GM23338 (cell line): ENCODE results near the gene RAB42. TPM values are rescaled to one million over a fixed set of nuclear protein-coding genes. Genes with fewer than 3 reads are reported as not detected.
"Not testable (repeated sequence)": the region's sequence is repeated elsewhere in the genome, so short reads cannot be mapped to it uniquely, and the experiment has no call there.

Experiments
- ATAC-seq: fragments of 200-7000 bp; cut with Tn5 transposase; 3 replicates; pipeline ENCODE4 v1.9.1; 2020
- DNase-seq: peaks from one replicate; pipeline ENCODE4 v3.0.0-alpha.2; 2015; ENCODE audit warnings: low spot score
- H2AFZ ChIP-seq: fragments of 200-600 bp; sonication (generic); 2 replicates; pipeline ENCODE4 v1.8.0; 2016; ENCODE audit warnings: antibody characterized with exemption, mild to moderate bottlenecking, moderate library complexity
- H3F3A ChIP-seq: fragments of 200-600 bp; sonication (generic); replicated peaks from 2 replicates; pipeline ENCODE4 v1.8.0; 2017; ENCODE audit warnings: antibody characterized with exemption, mixed run types, low read depth
- H3K27ac ChIP-seq: fragments of 200-600 bp; sonication (generic); 2 replicates; pipeline ENCODE4 v1.6.1; 2016; ENCODE audit warnings: low read depth
- H3K27me3 ChIP-seq: fragments of 200-600 bp; sonication (generic); 2 replicates; pipeline ENCODE4 v1.8.0; 2016; ENCODE audit warnings: mild to moderate bottlenecking, mixed run types, moderate library complexity; ENCODE audit not compliant: insufficient read depth
- H3K36me3 ChIP-seq: fragments of 200-600 bp; sonication (generic); 2 replicates; pipeline ENCODE4 v1.8.0; 2016; ENCODE audit warnings: mild to moderate bottlenecking; ENCODE audit not compliant: insufficient read depth
- H3K4me1 ChIP-seq: fragments of 200-600 bp; sonication (generic); 2 replicates; pipeline ENCODE4 v1.8.0; 2016; ENCODE audit warnings: mild to moderate bottlenecking, moderate library complexity; ENCODE audit not compliant: insufficient read depth
- H3K4me2 ChIP-seq: fragments of 200-600 bp; sonication (generic); 2 replicates; pipeline ENCODE4 v1.7.1; 2017; ENCODE audit warnings: mixed run types
- H3K4me3 ChIP-seq: fragments of 200-600 bp; sonication (generic); 2 replicates; pipeline ENCODE4 v1.6.1; 2016; ENCODE audit warnings: mixed run types
- H3K79me2 ChIP-seq: fragments of 200-600 bp; sonication (generic); replicated peaks from 2 replicates; pipeline ENCODE4 v1.8.0; 2017; ENCODE audit warnings: mild to moderate bottlenecking; ENCODE audit not compliant: insufficient read depth
- H3K9me2 ChIP-seq: fragments of 200-600 bp; sonication (generic); 2 replicates; pipeline ENCODE4 v1.8.0; 2017; ENCODE audit not compliant: insufficient read depth
- H4K20me1 ChIP-seq: fragments of 200-600 bp; sonication (generic); replicated peaks from 2 replicates; pipeline ENCODE4 v1.8.0; 2017; ENCODE audit warnings: mild to moderate bottlenecking; ENCODE audit not compliant: insufficient read depth
- H3K27ac Mint-ChIP-seq: 2 replicates; pipeline ENCODE4 v1.8.0; 2020; ENCODE audit warnings: inconsistent platforms, mild to moderate bottlenecking, moderate library complexity, mixed read lengths
- H3K27me3 Mint-ChIP-seq: 3 replicates; pipeline ENCODE4 v1.8.0; 2022; ENCODE audit warnings: low read depth, mild to moderate bottlenecking, moderate library complexity, mixed read lengths, inconsistent platforms; ENCODE audit not compliant: insufficient read depth, poor library complexity
- H3K36me3 Mint-ChIP-seq: 3 replicates; pipeline ENCODE4 v1.8.0; 2021; ENCODE audit warnings: low read depth, mild to moderate bottlenecking, inconsistent platforms, moderate library complexity, mixed read lengths
- H3K4me1 Mint-ChIP-seq: 3 replicates; pipeline ENCODE4 v1.8.0; 2020; ENCODE audit warnings: mild to moderate bottlenecking, inconsistent platforms, mixed read lengths
- H3K4me3 Mint-ChIP-seq: 3 replicates; pipeline ENCODE4 v1.8.0; 2021; ENCODE audit warnings: moderate library complexity, mild to moderate bottlenecking, inconsistent platforms, mixed read lengths
- H3K9me3 Mint-ChIP-seq: 3 replicates; pipeline ENCODE4 v1.8.0; 2020; ENCODE audit warnings: moderate library complexity, mild to moderate bottlenecking, inconsistent platforms, mixed read lengths
- CREB1 ChIP-seq: fragments of 250-450 bp; sonication (Bioruptor Pico); IDR thresholded peaks from 2 replicates; pipeline ENCODE4 v1.5.0; 2020; ENCODE audit warnings: low read depth, mild to moderate bottlenecking, moderate library complexity
- CTCF ChIP-seq, 2 experiments: fragments of 200-600 bp in 1 of 2; sonication (generic) in 1 of 2; conservative IDR thresholded peaks; 2 replicates each; pipeline versions ENCODE4 v1.5.1 to v1.6.1; 2016 to 2017; ENCODE audit warnings: antibody characterized with exemption in 2 of 2, low read depth in 2 of 2, mild to moderate bottlenecking in 2 of 2, moderate library complexity in 1 of 2
- ETS1 ChIP-seq: IDR thresholded peaks from 2 replicates; pipeline ENCODE4 v1.6.1; 2016; ENCODE audit warnings: antibody characterized with exemption
- EZH2phosphoT487 ChIP-seq: fragments of 200-600 bp; sonication (generic); IDR thresholded peaks from one replicate; pipeline ENCODE4 v1.8.1; 2018; ENCODE audit warnings: antibody characterized with exemption; ENCODE audit not compliant: unreplicated experiment
- POLR2AphosphoS5 ChIP-seq: IDR thresholded peaks from 2 replicates; pipeline ENCODE4 v1.6.1; 2016; ENCODE audit warnings: antibody characterized with exemption, low read depth
- REST ChIP-seq: IDR thresholded peaks from one replicate; pipeline ENCODE4 v1.6.1; 2018; ENCODE audit warnings: antibody characterized with exemption; ENCODE audit not compliant: unreplicated experiment
- STAT1 ChIP-seq: IDR thresholded peaks from one replicate; pipeline ENCODE4 v1.6.1; 2016; ENCODE audit warnings: antibody characterized with exemption; ENCODE audit not compliant: unreplicated experiment
- ZNF331 ChIP-seq: fragments of 250-450 bp; sonication (Bioruptor Pico); IDR thresholded peaks from 2 replicates; pipeline ENCODE4 v1.5.0; 2020; ENCODE audit warnings: low read depth, mild to moderate bottlenecking, moderate library complexity
- ZNF462 ChIP-seq: fragments of 250-450 bp; sonication (Bioruptor Pico); IDR thresholded peaks from 2 replicates; pipeline ENCODE4 v1.5.0; 2020; ENCODE audit warnings: mild to moderate bottlenecking, moderate library complexity
- polyA plus RNA-seq: library from polyadenylated mRNA; unstranded; fragments of >200 nt; fragmentation: Nextera tagmentation; extraction: Ambion mirVana; gene quantifications from 2 replicates; pipeline ENCODE4 v1.2.1, GENCODE V29; 2016
- total RNA-seq: library from RNA; depleted of rRNA; stranded (reverse); fragments of >200 nt; shearing (Covaris generic); gene quantifications from 2 replicates; pipeline ENCODE4 v1.2.3, GENCODE V29; 2014

Gene RAB42
- total and polyA plus RNA-seq, 2 experiments from 2014 or later = 13.0 to 17.7 TPM

GRCh38 chr1:28596276-28596675 lies 4.2 kb downstream of the RAB42 start:
- H3K36me3 Mint-ChIP-seq = not testable (repeated sequence)

GRCh38 chr1:28601696-28602095 lies 9.6 kb downstream of the RAB42 start:
- no peak for ATAC-seq
- peaks cover 3% of the 10 kb centered on the region; the same call in 1 of the 2 replicates for H3K4me1 ChIP-seq
- Mint-ChIP-seq H3K36me3 (peaks cover 13% of the 10 kb centered on the region), H3K27ac (peak overlapping the region; percentile 88; the same call in 1 of the 2 replicates), H3K9me3 (no peaks in the 10 kb centered on the region), H3K4me1 (peaks cover 17% of the 10 kb centered on the region), H3K4me3 (no peak overlapping the region), H3K27me3 (peaks cover 8% of the 10 kb centered on the region)
- H3K79me2 ChIP-seq = no peaks in the 10 kb centered on the region
- H3K4me3 ChIP-seq = no peak overlapping the region
- H3K27ac ChIP-seq = no peak overlapping the region; the same call in 1 of the 2 replicates
- no peak for DNase-seq
- H2AFZ ChIP-seq = no peak overlapping the region
- H3K36me3 ChIP-seq = peaks cover 15% of the 10 kb centered on the region; the same call in 1 of the 2 replicates
- no peaks in the 10 kb centered on the region for H4K20me1 ChIP-seq
- H3K4me2 ChIP-seq = no peak overlapping the region
- H3K27me3 ChIP-seq = no peaks in the 10 kb centered on the region
- peaks cover 17% of the 10 kb centered on the region; the same call in 1 of the 2 replicates for H3F3A ChIP-seq
- no peaks in the 10 kb centered on the region for H3K9me2 ChIP-seq
- no peak for TF ChIP-seq STAT1
- no peak for TF ChIP-seq CREB1 (CRISPR knock-in tag)
- TF ChIP-seq ZNF331 (CRISPR knock-in tag) = no peak
- TF ChIP-seq POLR2AphosphoS5 = no peak
- no peak for TF ChIP-seq REST
- no peak for TF ChIP-seq EZH2phosphoT487
- TF ChIP-seq CTCF (conservative IDR thresholded peaks at IDR 0.05; ENCODE audit: low read depth in 2 of 2) = no peak
- TF ChIP-seq ETS1 = no peak
- no peak for TF ChIP-seq ZNF462 (CRISPR knock-in tag)

More at GRCh38 chr1:28596276-28596675, 4.2 kb downstream of the RAB42 start:
- Histone ChIP-seq H3K4me1 (peaks cover 26% of the 10 kb centered on the region), H3F3A (peaks cover 18% of the 10 kb centered on the region), H3K27me3 (0 out of 2 replicates have a peak, but pooled peaks cover 13% of the 10 kb centered on the region), H3K4me2 (0 out of 2 replicates have a peak overlapping the region, but pooled peaks have one; percentile 63), H3K27ac (0 out of 2 replicates have a peak overlapping the region, but pooled peaks have one; percentile 50)
- peaks cover 11% of the 10 kb centered on the region for H3K27me3 Mint-ChIP-seq
- H3K4me3 Mint-ChIP-seq, H3K36me3 ChIP-seq, ATAC-seq, H3K4me3 ChIP-seq, H2AFZ ChIP-seq, H3K27ac Mint-ChIP-seq, H4K20me1 ChIP-seq, H3K9me3 Mint-ChIP-seq, H3K9me2 ChIP-seq, H3K79me2 ChIP-seq, DNase-seq: not testable (repeated sequence)
- peaks cover 35% of the 10 kb centered on the region for H3K4me1 Mint-ChIP-seq
